ENCODE measurements around the gene CH25H.
"Not testable (repeated sequence)": the region's sequence is repeated elsewhere in the genome, so short reads cannot be mapped to it uniquely, and the experiment has no call there.

Gene CH25H

GRCh38 chr10:89191301-89191700 lies 15.8 kb downstream of the CH25H start:
- DNase-seq, result not testable (repeated sequence)

GRCh38 chr10:89189211-89189734 lies 17.8 kb downstream of the CH25H start:
- DNase-seq, result no peak

DNA sequence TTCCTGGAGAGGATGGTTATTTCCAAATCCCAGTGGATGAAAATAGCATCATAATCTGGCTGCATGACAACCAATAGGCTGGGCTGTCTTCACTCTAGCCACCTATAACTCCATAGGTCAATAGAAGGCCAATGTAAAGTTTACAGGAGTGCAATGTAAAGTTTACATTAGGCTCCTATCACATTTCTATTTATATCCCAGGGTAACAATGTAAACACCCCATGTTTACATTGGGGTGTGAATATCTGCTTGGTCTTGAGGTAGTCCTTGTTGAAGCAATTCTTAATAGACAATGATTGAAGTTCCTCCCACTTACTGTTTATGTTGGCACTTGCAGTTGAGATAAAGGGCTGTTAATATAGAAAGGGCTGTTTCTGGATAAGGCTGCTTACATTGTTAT lies 21.5 kb downstream of the CH25H start:
- no peak for DNase-seq

DNA sequence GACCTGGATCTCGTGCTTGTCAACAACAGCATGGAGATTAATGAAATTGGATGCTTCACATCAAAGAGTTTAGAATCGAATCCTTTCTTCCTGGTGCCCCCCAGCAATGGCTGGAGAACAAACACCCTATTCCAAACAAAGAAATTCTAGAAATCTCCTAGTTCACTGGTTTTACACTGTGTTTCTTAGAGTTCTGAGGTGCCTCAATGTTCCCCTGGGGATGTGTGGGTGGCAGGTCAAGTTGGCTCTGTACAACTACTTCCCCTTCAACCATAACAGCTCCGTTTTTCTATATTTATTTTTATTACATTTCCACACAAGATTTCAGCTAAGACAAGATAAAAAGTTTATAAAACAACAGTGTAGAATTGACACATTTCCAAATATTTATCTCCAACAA lies 22.5 kb downstream of the CH25H start:
- no peak for DNase-seq

GRCh38 chr10:89183571-89183970 lies 23.5 kb downstream of the CH25H start:
- DNase-seq, result no peak

DNA sequence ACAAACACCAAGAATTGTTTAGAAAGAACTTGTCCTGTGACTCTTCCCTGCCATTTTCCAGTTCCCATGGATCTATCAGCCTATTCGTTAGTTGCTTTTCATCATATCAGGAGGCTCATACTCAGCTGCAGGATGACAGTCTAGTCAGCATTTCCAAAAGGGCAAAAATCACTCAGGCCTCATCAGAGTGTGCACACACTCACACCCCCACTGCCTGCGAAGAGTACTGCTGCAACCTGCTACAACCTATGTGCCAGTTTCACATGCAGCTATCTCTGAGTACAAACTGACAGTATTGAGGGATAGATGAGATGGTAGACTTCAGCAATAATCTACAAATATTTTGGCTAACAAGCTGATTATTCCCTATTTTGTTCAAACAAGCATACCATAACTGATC lies 24.2 kb downstream of the CH25H start:
- DNase-seq, result no peak

GRCh38 chr10:89175816-89176215 lies 31.3 kb downstream of the CH25H start:
- DNase-seq, result no peak

DNA sequence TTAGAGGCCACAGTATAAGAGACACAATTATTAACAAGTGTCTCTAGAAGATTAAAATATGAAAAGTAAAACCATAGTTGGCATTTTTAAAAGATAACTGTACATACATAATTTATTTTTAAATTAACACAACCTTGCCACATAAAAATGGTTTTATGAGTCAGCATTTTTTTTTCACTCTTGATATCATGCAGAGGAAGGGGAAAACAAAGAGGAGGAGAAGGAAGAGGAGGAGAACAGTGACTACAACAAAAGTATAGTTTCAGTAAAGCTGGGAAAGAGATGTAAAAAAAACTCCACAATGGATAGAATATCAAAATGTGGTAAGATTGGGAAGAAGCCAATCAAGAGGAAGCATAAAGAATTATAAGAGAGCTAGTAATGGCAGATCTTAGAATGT lies 34.0 kb downstream of the CH25H start:
- no peak for DNase-seq

GRCh38 chr10:89171996-89172395 lies 35.1 kb downstream of the CH25H start:
- DNase-seq, result no peak

- DNase-seq, result no peak
These were observed 35.7 kb downstream of the CH25H start for GRCh38 chr10:89171263-89171872.

DNA sequence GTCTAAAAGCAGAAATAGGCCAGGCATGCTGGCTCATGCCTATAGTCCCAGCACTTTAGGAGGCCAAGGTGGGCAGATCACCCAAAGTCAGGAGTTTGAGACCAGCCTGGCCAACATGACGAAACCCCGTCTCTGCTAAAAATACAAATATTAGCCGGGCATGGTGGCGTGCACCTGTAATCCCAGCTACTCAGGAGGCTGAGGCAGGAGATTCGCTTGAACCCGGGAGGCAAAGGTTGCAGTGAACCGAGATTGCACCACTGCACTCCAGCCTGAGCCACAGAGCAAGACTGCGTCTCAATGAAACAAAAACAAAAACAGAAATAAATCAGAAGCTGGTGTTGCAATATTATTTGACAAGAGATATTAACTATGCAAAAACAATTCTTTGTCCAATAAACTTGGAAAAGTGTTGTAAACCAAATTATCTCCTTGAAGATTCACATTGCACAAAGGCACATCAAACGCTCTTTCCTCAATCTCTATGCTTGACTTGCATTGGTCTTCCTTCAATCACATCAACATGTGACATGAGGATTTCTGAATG lies 38.7 kb downstream of the CH25H start:
- not testable (repeated sequence) for DNase-seq

- DNase-seq, result no peak
These were observed 39.2 kb downstream of the CH25H start for GRCh38 chr10:89167915-89168314.

DNA sequence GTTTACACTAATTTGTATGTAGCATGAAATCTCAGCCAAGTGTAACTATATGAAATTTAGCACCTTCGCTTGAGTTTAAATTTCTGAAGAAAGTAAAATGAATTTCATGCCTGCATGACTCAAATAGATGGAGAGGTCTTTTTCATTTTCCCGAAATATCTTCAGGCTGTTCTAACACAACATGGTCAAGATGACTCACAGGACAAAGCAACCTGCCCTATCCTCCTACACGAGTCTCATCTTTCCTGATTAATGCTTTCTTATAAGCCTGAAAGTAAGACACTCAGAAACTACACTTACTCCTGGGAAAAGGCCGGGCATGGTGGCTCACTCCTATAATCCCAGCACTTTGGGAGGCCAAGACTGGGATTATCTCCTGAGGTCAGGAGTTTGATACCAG lies 41.2 kb downstream of the CH25H start:
- DNase-seq, result no peak

DNA sequence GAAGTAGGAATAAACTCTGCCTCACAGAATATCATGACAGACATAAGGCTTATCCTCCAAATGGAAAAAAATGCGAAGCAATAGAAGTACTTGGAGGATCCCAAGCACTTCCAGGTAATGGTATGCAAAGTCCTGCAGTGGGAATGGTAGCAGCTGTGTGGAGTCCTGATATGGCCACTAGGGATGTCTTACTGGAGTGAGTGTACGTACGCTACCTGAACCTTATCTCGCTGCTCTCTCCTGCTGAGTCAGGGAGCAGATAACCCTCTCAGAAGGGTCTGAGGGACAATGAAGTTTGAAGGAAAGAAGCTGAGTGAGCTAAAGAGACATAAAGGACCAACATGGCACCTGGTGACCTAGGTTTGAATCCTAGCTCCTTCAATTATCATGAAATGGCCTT lies 42.2 kb downstream of the CH25H start:
- no peak for DNase-seq

GRCh38 chr10:89164080-89164479 lies 43.0 kb downstream of the CH25H start:
- no peak for DNase-seq

DNA sequence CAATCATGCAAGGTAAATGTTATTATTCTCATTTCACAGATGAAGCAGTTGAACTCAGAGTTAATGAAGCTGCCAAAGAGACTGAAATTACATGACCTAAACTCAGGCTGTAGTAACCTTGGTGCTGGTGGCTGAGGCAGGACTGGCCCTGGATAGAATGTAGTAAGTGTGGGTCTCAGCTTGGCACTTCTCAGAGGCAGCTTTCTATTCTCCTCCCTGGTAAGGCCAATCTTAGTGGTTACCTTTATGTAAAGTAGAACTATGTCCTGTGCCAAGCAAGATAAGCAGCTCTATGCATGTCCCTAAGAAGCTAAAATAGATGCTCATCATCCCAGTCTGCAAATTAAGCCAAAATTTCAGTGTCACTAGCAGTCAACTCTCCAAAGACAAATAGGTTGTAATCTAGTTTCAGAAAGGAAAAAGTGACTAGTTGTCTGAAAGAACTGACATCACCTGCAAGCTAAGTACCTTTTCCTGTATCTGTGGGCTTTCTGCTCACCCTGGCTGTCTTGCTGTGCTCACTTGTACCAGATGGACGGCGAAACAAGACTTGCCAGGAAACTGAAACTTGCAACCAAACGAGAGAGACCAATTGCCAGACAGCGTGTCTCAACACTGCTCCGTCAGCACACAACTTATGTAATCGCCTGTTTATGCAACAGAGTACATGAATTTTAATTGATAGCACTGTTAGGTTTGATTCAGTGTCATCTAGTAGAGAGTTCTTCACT lies 43.7 kb downstream of the CH25H start:
- DNase-seq, result peak; percentile 37 to 47

GRCh38 chr10:89162596-89162995 lies 44.5 kb downstream of the CH25H start:
- DNase-seq, result no peak

DNA sequence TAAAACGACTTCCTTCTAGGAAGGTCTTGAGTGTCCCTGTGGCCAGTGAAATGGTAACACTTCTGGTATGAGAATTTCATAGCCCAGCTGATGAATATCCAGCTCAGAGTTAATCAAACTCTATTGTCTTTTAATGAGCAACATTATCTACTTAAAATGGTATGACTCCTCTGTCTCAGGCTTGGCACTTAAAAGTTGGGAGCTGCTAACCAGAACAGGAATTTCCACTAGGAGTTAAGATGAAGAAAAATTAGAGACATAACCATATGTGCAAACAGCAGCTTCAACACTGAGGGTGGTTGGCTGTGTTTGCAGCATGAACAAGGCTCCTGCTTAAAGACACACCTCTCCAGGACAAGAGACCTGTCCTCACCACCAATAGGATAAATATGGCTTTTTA lies 46.8 kb downstream of the CH25H start:
- DNase-seq, result no peak

DNA sequence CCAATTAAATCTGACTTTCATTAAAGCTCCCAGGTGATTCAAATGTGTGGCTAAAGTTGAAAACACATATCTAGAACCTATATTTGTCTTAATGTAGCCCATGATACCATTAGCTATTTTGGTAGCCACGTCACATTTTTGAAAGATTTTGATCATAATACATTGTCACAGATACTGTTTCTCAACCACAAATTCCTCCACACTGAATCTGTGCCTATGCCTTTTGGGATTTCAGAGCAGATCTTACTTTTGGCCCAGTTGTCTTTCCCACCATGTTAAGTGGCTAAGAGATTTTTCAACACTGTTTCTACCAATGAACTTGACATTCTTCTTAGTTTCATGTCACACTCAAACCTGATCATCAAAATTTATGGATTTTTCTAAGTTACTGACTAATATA lies 47.4 kb downstream of the CH25H start:
- no peak for DNase-seq

DNA sequence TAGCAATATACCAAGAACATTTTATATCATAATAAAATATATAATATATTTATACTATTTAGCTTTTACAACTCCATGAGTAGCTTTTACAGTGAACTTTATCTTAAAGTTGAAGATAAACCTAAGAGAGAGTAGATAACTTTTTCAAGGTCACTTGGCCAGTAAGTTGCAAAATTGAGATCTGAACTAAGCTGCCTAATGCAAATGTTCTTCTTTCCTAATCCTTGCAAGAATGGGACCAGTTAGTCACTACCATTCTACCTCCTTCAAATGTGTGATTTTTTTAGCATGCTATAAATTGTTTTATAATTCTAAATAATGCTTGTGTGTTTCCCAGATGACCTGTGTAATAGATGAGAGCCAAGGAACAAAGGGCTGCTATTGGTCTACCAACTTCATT lies 47.8 kb downstream of the CH25H start:
- no peak for DNase-seq

GRCh38 chr10:89158446-89158845 lies 48.7 kb downstream of the CH25H start:
- no peak for DNase-seq

DNA sequence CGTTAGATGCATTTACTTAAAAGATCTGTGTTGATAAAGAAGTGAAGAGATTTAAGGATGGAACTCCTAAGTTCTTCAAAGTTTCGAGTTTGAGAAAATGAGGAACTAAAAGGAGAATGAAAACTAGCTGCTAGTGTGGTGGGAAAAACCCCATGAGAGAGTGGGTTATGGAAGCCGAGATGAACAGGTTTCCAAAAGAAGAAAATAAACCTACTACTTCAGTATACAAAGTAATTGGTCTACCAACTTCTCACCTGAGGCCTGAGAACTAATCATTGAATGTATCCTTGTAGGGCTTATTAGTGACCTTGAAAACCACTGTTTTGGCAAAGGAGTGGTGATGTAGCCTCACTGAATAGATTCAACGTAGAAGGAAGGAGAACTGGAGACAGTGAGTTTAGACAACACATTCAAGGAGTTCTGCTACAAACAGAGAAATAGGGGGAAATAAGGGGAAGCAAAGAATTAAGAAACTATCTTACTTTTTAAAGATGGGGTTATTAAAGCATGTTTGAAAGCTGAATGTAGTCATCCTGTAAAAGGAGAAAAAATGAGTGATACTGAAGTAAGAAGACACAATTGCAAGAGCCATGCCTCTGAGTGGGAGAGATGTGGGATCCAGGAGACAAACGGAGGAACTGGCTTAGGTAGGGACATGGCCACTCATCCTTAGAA lies 50.8 kb downstream of the CH25H start:
- no peak for DNase-seq

All from CD4-positive, alpha-beta T cell treated with Interleukin-1 beta for 1 hour (primary cell).